GM19438 (cell line): ENCODE measurements around the gene ITSN1.
"Not testable (repeated sequence)": the region's sequence is repeated elsewhere in the genome, so short reads cannot be mapped to it uniquely, and the experiment has no call there.

ENCODE experiments used
- ATAC-seq: cut with Tn5 transposase; IDR thresholded peaks from one replicate; pipeline ENCODE4 v1.9.1; 2021; ENCODE audit warnings: low read depth; ENCODE audit not compliant: unreplicated experiment

ITSN1 gene

DNA sequence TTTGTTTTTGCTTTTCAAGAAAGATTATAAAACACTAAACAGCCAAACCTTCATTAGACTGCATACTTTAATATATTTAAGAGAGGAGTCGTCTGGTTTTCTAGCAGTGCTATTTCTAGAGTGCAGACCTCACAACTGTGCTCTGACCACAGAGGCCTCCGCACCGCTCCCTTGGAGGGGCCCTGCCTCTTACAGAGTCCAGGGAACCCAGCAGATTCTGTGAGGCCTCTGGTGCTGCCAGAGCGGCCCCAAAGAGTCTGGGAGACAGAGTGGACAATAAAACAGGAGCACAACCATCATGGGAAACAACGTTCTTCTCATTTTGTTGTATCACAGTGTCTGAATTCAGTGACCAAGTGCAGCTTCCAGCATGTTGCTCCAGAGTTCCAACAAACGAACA, 267.5 kb downstream of the ITSN1 start:
- ATAC-seq = no peak

DNA sequence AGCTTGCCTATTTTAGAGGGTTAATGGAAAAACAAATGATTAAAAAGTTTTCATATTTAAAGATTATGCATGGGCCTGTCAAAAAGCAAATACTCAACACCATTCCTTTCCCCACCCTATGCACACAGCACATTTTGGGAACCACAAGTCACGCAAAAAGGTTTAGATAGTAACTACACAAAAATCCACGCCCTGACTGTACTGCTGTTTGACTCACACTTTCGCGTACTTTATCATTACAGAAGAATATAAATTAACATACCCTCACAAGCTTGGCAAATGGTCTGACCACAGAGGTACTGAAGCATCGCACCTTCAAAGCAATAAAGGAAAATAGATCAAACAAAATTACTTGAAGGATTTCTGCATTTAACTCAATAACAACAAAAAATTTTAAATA, 271.9 kb downstream of the ITSN1 start:
- ATAC-seq = no peak

DNA sequence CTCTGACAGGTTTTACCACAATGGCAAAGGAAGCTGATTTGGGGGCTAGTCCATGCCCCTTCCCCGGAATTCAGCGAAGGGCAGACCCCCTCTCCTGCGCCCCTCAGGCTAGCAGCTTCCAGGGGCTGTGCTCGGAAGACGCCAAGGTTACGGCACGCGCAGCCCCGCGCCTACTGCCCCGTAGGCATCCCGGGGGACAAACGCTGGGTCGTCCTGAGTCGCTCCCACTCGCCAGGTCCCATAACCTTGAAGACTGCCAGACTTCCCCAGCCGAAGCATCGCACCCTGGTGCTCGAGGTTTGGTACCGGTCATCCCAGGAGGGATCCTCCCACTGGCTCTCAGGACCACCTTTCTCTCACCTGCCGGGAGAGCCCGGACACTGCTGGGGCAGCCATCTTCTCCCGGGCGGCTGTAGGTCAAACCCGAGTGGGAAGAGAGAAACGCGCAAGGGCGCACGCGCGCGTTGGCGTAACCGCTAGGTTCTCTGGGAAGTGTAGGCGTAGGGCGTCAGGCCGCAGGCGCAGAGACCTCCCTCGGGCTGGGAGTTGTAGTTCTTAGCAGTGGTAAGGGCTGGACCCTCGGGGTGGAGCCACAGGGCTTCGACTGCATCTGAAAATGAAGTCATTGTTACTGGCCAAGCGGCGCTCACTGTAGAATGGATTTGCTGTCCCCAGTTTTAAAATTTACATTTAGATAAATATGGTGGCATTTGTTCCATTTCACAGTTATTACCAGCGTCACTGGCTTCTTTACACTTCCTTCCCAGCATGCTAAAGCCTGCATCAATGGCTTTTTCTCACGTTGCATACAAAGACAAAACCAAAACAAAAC, 273.3 kb downstream of the ITSN1 start, which contains the start of gene ATP5PO:
Gene ATP5PO, minus strand, starts transcription at position 437 of the 832 bp plus-strand sequence. Its CDS starts 41 bp downstream, at position 396.
- peak; percentile 95 for ATAC-seq

DNA sequence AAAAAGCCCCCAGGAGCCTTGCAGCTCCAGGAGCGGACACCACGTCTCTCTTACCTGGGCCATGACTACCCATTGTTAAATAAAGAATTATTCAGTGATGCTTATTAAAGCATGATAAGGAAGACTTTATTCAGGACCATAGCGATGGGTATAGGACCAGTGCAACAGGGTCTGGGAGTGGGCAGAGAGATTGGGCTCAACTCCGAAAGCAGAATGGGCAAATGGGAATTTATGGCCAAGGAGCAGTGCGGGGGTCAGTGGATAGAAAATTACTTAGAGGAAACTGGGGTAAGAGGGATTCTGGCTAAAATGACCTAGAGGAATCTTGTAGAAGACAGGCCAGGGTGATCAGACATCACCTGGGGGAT, 273.9 kb downstream of the ITSN1 start:
- ATAC-seq = no peak

DNA sequence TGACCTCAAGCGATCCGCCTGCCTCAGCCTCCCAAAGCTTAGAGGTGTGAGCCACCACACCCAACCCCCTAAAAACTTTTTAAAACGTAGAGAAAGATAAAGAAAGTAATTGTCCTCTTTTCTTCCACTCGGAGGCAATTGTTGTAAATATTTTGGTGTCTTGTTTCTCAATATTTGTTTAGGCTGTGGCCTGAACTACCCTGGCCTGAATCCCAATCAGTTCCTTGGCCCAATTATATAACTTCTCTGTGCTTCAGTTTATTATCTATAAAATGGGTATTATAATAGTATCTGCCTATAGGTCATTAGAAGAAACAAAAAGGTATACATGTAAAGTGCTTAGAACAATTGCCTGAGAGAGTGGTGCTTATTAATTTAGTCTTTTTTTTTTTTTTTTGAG, 275.1 kb downstream of the ITSN1 start:
- ATAC-seq = no peak

DNA sequence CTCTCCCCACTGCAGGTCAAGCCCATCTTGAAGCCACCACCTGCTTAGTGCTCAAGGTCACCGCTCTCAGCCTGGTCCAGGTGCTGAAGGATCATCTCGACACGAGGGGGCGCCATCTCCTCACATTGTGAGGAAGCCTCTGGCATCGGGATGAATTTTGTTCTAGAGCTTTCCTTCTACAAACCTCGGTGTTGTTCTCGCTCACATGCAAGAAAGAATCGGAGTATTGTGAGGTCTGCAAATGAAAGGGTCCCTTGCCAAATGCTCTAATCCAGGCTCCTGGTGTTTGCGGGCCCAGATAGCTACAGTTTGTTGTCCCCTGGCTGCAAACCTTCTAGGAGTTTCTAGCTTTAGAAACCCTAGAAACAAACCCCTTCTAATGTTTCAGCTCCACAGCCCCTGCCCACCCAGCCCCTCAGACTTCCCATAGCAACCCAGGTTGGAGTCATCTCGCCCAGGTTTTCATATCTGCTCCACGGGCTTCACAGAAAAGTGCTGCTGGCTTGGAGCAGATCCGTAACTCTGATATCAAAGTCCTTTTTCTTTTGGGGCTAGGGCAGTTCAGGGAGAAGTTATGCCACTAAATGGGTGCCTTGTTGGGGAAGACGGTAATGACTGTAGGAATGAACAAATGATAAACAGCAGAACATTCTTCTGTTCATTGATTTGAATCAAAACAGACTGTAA, 281.9 kb downstream of the ITSN1 start:
- ATAC-seq = peak; percentile 77

DNA sequence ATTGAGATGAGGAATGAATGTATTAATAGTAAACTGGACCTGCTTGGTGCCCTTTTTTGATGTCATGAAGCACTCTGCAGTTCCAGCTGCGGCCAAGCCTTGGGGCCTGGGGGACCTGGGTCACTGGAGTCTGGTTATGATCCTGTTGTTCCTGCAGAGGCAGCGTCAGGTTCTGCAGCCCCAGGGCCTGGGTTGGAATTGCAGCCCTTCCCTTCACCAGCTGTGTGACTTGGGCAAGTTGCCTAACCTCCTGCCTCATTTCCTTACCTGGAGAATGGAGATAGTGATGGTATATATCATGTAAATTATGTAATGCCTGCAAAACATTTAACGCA, 282.4 kb downstream of the ITSN1 start:
- no peak for ATAC-seq

DNA sequence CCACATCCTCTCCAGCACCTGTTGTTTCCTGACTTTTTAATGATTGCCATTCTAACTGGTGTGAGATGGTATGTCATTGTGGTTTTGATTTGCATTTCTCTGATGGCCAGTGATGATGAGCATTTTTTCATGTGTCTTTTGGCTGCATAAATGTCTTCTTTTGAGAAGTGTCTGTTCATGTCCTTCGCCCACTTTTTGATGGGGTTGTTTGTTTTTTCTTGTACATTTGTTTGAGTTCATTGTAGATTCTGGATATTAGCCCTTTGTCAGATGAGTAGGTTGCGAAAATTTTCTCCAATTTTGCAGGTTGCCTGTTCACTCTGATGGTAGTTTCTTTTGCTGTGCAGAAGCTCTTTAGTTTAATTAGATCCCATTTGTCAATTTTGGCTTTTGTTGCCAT, 283.9 kb downstream of the ITSN1 start:
- ATAC-seq = not testable (repeated sequence)

DNA sequence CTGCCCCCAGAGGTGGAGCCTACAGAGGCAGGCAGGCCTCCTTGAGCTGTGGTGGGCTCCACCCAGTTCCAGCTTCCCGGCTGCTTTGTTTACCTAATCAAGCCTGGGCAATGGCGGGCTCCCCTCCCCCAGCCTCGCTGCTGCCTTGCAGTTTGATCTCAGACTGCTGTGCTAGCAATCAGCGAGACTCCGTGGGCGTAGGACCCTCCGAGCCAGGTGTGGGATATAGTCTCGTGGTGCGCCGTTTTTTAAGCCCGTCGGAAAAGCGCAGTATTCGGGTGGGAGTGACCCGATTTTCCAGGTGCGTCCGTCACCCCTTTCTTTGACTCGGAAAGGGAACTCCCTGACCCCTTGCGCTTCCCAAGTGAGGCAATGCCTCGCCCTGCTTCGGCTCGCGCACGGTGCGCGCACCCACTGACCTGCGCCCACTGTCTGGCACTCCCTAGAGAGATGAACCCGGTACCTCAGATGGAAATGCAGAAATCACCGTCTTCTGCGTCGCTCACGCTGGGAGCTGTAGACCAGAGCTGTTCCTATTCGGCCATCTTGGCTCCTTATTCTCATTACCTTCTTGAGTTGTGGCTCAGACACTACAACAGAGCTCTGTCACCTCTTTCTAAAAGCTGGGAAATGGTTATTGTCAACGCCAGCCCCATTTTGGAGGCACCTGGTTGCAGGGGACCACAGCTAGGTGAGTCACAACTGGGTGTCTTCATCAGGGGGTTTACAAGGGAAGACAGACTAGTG, 288.9 kb downstream of the ITSN1 start:
- not testable (repeated sequence) for ATAC-seq

DNA sequence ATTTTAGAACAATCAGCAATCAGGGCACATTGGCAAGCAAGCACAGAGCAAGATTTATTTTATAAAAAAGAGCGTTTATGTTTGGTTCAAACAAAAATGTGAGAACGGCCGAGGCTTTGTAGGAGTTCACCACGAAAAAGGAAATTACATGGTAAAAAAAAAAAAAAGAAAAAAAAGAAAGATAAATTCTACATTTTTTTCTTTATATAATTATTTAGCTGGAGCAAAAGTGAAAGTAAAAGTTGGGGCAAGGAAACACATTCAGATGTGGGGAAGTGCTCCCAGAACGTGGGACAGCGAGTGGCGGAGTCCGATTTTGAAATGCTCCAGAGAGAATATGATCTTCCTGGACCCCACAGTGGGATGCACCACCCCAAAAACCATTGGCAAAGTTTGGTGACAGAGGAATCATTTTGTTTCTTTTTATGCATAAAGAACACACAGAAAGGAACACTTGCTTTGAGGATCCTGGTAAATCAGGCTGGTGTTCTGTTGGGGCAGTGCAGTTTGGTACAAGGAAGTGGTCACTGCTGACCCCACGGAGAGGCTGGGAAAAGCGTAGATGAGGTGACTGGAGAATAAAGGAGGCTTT, 289.6 kb downstream of the ITSN1 start:
- no peak for ATAC-seq

DNA sequence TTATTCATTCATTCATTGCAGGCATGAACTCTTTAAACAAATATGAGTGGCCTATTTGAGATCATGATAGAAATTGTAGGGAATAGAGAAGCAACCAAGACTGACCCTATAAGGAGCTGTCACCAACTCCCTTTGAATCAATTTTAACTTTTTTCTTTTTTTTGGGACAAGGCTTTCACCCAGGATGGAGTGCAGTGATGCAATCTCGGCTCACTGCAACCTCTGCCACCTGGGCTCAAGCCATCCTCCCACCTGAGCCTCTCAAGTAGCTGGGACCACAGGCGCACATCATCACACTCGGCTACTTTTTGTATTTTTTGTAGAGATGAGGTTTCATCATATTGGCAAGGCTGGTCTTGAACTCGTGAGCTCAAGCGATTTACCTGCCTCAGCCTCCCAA, 290.4 kb downstream of the ITSN1 start:
- ATAC-seq = no peak

DNA sequence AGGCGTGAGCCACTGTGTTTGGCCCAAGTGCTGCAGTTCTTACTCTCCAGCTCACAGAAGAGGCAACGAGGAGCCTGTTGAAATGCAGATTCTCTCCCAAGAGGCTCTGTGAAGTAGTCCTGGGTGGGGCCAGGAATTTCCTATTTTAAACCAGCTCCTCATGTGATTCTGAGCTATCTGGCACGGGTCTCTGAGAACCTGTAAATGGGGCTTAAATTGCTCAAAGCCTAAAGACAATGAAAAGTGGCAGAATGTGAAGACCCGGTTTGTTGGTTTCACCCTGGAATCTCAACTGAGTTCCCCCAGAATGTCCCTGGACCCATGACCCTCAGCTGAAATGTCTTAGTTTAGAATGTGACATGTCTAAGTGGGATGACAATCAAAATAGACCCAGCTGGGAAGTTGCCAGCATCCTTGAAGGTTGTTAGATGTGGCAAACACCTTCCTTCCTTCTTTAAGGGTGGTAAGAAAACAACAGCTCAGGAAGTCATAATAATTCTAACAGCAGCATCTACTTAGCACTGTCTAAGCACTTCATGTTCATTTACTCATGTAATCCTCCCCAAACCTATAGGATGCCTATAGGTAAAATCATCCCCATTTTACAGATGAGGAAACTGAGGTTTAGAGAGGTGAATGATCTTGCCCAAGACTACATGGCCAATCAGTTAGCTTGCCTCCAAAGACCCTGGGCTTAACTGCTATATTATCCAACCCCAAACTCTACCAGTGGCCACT, 294.2 kb downstream of the ITSN1 start:
- no peak for ATAC-seq

DNA sequence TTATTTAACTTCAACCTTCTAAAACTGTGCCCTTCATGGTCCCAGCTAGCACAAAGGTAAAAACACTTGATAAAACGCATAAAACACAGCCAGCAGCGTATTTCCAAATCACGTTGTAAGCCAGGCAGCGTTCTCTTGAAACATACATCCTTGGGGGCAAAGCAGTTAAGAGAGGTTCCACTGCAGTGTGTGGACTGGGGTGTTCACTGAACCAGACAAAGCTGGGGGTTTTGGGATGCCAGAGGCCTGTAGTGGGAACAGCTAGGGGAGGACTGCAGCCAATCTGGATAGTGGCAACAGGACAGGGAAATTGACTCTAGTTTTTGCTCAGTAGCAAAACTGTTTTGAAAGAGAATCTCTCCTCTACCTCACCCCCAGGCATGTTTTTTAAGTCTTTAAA, 294.8 kb downstream of the ITSN1 start:
- no peak for ATAC-seq

DNA sequence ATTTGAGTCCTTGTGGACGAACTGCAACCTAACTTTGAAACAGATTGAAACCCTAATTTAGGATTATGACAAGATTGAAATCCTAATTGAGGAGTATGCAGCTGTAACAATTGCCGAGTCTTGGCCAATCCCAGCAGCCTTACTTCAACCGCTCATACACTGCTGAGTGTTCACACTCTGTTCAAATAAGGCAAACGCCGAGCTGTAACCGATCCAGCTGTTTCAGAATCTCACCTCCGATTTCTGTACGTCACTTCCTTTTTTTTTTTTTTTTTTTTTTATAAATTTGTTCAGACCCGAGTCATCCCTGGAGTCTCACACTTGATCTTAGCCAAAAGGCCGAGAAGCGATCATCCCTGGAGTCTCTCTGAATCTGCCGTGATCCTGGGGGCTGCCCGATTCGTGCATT, 295.6 kb downstream of the ITSN1 start:
- ATAC-seq = no peak

DNA sequence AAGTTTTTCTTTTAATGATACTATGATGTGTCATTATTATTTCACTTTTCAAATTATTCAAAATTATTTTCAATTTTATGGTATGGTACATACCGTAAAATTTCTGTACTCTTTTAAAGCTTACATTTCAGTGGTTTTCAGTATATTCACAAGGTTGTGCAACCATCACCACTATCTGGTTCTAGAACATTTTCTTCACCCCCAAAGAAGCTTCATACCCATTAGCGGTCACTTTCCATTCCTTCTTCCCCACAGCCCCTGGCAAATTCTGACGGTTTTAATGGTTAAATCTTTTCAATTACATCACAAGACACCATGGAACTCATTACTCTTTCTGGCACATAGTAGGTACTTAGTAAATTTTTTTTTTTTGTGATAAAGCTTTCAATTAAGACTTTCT, 296.1 kb downstream of the ITSN1 start:
- no peak for ATAC-seq

DNA sequence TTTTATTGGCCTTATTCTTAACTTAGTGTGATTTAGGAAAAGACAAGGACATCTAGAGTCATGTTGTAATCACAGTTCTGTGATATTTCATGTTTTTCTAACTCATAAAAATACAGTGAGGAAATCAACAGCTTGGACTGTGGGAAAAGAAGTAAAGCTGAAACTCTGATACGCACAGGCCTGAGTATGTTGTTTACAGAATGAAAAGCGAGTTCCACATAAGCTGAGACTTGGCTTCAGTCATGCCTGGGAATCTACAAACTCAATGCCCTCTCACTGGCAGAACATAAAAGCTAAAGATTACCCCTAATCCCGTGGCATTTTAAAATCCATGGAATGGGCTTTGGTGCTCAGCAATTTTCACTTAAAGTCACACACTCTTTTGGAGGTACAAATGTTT, 296.9 kb downstream of the ITSN1 start:
- ATAC-seq = no peak

DNA sequence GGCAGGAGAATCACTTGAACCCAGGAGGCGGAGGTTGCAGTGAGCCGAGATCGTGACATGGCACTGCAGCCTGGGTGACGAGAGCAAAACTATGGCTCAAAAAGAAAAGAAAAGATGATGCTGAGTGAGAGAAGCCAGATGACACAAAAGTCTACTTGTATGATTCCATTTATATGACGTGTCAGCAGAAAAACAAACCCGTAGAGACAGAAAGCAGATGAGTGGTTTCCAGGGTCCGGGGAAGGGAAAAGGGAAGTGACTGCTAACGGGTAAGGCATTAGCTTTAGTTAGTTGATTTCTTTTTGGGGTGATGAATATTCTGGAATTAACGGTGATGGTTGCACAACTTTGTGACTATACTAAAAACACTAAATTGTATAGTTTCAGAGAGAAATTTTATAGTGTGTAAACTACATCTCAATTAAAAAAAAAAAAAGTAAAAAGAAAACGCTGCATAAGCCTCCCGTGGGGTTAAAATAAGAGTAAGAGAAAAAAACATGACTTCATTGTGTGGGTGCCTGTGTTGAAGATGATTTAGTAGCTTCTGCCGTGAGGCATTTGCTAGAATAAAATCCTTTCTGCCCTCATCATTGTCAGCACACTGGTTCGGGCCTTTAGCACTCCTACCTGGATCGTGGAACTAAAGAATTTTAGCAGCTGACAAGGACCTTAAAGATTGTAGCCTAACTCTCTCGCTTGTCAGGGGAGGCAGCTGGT, 298.0 kb downstream of the ITSN1 start:
- ATAC-seq = no peak

DNA sequence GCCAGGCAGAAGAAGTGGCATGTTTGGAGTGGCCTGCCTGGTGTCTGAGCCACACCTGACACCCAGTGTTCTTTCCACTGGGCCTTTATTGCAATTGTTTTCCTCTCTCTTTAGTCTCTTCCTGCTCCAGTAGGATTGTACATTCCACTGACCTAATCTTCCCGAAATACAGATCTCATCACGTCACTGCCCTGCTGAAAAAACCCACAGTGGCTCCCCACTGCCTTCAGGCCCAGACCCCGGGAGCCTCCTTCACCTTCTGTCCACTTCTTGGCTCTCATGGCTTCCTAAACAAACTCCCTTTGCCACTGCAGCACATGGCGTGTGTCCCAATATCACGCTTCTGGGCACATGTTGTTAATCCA, 298.6 kb downstream of the ITSN1 start:
- ATAC-seq = no peak

DNA sequence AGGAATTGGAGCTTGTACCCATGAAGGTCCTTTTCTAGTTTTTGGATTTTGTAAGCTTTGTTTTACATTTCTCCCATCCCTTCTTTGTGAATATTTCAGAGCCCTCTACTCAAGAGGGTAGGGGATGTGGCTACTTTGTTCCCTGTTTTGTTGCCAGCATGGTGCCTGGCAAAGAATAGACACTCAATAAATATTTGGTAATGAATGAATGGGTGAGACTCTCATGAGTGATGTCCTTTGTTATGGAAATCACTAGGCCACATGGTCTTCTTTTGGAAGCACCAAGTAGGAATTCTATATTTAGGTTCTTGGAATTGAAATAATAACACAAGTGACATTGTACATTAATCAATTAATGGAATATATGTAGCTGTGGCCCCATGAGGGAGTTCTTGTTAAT, 300.1 kb downstream of the ITSN1 start:
- no peak for ATAC-seq

DNA sequence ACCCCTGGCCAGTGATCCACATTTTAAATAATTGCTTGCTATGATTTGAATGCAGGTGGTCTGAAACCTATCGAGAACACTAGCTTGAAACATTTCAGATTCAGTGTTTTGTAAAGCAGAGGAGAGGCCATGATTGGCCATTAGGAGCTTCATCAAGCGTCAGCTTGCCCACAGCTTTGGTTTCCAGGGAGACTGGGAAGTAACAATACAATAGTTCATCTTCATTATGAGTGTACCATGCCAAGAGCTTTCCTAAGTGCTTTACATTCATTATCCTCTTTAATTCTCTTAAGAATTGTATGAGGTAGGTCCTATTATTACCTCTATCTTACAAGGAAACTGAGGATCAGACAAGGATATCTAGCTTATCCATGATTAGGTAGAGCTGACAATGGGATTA, 301.0 kb downstream of the ITSN1 start:
- ATAC-seq = no peak
